AG04450 (cell line): ENCODE results near the gene MPP1. TPM values are rescaled to one million over a fixed set of nuclear protein-coding genes. Genes with fewer than 3 reads are reported as not detected.

Experiments used
- CTCF ChIA-PET: fragments of 300-600, 350-600 bp; formaldehyde crosslinking; extraction: SDS; loops from one replicate; lab custom pipeline; 2022; ENCODE audit warnings: antibody characterized with exemption, inconsistent platforms; lab: Charles Lee
- POLR2A ChIA-PET: fragments of 350-600 bp; formaldehyde crosslinking; extraction: SDS; loops from one replicate; lab custom pipeline; 2021; ENCODE audit warnings: antibody characterized with exemption, inconsistent platforms; lab: Yijun Ruan, JAX
- DNase-seq: peaks from one replicate; pipeline ENCODE4 v3.0.0-alpha.2; 2011; ENCODE audit warnings: low read depth, low spot score
- H3K27ac ChIP-seq: one replicate; pipeline ENCODE4 v1.5.1; 2012; ENCODE audit warnings: low read depth, low read length, control low read depth
- H3K27me3 ChIP-seq: one replicate; pipeline ENCODE4 v1.6.0; 2012; ENCODE audit warnings: low read length; ENCODE audit not compliant: control insufficient read depth, insufficient read depth
- H3K4me3 ChIP-seq: 2 replicates; pipeline ENCODE4 v1.5.1; 2011; ENCODE audit warnings: mild to moderate bottlenecking, low read depth, low read length, control low read depth
- H3K9me3 ChIP-seq: 2 replicates; pipeline ENCODE4 v1.5.1; 2012; ENCODE audit warnings: low read length; ENCODE audit not compliant: control insufficient read depth, insufficient read depth
- CTCF ChIP-seq: IDR thresholded peaks from 2 replicates; pipeline ENCODE4 v1.5.1; 2011; ENCODE audit warnings: low read depth, low read length, control low read depth, inconsistent platforms
- polyA plus RNA-seq: library from polyadenylated mRNA; depleted of rRNA; stranded (reverse); fragments of >200 nt; gene quantifications from 2 replicates; pipeline ENCODE4 v1.2.3, GENCODE V29; 2011

Gene MPP1
- polyA plus RNA-seq, 1 experiment, result 30.3 TPM

DNA sequence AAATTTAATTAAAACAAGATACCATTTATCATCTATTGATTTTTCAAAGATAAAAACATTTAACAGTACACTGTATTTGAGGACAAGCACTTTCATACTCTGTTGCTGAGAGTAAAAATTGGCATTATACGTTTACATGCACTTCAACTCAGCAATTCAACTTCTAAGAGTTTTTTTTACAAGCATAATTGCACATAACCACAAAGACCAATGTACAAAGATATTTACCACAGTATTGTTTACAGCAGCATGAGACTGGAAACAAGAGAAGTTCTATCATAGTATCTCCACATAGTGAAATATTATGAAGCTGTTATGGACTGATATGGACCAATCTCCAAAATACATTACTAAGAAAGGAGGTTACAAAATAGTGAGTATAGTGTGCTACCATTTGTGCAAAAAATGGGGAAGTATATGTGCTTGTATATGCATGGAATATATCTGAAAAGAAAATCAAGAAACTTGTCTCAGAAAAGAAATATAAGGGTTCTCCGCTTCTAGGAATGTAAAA lies 65.3 kb downstream of the MPP1 start:
- DNase-seq, result no peak
- POLR2A ChIA-PET, result no interaction called here
- TF ChIP-seq CTCF, result no peak
- Histone ChIP-seq H3K27me3 (no peaks in the 10 kb centered on the region), H3K9me3 (no peaks in the 10 kb centered on the region), H3K27ac (no peak overlapping the region), H3K4me3 (no peak overlapping the region)
- CTCF ChIA-PET, result interaction anchor here (3.4 kb wide), 1 partner anchor 9 kb away, joined by 30 read pairs; no protein-coding TSS in a partner anchor

DNA sequence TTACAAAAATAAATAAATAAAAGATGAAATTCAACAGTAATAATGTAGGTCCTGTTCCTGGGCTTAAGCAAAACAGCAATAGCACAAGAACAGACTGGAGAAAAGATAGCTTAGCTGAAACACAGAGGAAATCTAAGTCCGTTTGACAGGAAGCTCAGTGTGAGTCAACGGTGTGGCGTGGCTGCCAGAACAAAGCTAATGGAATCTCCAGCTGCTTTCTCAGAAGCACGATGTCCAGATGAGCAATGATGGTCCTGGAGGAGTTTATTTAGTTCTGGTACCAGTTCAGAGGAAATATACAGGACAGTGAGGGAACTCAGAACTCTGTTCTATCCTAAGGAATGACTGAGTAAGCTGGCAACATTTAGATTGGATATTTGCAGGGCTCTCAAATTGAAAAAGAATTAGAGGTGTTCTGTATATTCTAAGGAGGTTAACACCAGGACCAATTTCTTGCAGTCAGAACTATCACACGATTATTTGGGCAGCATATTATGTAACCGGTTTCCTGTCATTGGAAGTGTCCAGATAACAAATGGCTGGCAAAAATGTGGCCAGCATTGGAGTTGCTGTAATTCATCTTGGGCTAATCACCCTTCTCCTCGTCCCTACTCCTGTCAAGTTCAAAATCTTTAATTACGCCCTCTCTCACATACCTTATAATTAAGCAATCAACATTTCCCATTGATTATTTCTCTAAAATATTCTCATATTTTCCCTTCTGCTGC lies 67.1 kb downstream of the MPP1 start:
- DNase-seq, result no peak
- CTCF ChIA-PET, result interaction anchor here (3.4 kb wide), 1 partner anchor 10 kb away, joined by 30 read pairs; no protein-coding TSS in a partner anchor
- TF ChIP-seq CTCF, result no peak
- H3K4me3 ChIP-seq, result no peak overlapping the region
- POLR2A ChIA-PET, result interaction anchor here (1.2 kb wide), 1 partner anchor 10 kb away, joined by 3 read pairs; no protein-coding TSS in a partner anchor
- H3K27me3 ChIP-seq, result no peaks in the 10 kb centered on the region
- no peaks in the 10 kb centered on the region for H3K9me3 ChIP-seq
- H3K27ac ChIP-seq, result peak overlapping the region; percentile 47

- Histone ChIP-seq H3K27ac (peak overlapping the region; percentile 47), H3K9me3 (no peaks in the 10 kb centered on the region), H3K27me3 (no peaks in the 10 kb centered on the region), H3K4me3 (no peak overlapping the region)
- CTCF ChIA-PET, result interaction anchor here (3.4 kb wide), 1 partner anchor 11 kb away, joined by 30 read pairs; no protein-coding TSS in a partner anchor
- POLR2A ChIA-PET, result no interaction called here
- TF ChIP-seq CTCF, result no peak
- DNase-seq, result no peak
These were observed 68.1 kb downstream of the MPP1 start for GRCh38 chrX:154737136-154737535.

- POLR2A ChIA-PET, result no interaction called here
- CTCF ChIA-PET, result no interaction called here
- peak; percentile 70 for DNase-seq
These were observed 69.4 kb downstream of the MPP1 start for GRCh38 chrX:154735695-154736393.

More at GRCh38 chrX:154735695-154736393, 69.4 kb downstream of the MPP1 start:
- no peak for TF ChIP-seq CTCF
- Histone ChIP-seq H3K27me3 (no peaks in the 10 kb centered on the region), H3K9me3 (no peaks in the 10 kb centered on the region), H3K4me3 (no peak overlapping the region), H3K27ac (peak overlapping the region; percentile 82)
